ENCODE results near the gene GPR26.

DNA sequence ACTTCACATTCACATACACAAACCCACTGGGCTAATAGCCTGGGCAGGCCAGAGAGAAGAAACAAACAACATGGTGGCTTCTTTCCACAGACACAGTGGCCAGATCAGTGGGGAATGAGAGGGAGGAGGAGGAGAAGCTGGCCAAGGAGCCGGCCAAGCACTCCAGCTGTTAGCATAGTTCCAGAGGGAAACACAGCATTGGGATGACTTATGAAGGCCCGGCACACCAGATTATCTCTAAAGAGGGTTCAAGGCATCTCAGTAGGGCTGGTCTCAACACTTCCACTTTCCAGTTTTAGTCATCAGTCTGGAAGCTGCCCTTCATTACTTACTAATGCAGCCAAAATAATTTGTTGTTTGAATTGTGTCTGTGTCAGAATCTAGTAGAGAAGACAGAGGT lies 42.1 kb upstream of the GPR26 start:
- TF ChIP-seq, protein P1, sequence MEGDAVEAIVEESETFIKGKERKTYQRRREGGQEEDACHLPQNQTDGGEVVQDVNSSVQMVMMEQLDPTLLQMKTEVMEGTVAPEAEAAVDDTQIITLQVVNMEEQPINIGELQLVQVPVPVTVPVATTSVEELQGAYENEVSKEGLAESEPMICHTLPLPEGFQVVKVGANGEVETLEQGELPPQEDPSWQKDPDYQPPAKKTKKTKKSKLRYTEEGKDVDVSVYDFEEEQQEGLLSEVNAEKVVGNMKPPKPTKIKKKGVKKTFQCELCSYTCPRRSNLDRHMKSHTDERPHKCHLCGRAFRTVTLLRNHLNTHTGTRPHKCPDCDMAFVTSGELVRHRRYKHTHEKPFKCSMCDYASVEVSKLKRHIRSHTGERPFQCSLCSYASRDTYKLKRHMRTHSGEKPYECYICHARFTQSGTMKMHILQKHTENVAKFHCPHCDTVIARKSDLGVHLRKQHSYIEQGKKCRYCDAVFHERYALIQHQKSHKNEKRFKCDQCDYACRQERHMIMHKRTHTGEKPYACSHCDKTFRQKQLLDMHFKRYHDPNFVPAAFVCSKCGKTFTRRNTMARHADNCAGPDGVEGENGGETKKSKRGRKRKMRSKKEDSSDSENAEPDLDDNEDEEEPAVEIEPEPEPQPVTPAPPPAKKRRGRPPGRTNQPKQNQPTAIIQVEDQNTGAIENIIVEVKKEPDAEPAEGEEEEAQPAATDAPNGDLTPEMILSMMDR (IDR thresholded peaks at IDR 0.05) = no peak
- TF ChIP-seq POLR2A (IDR thresholded peaks at IDR 0.05) = no peak
